GM18519 (cell line): ENCODE data around the gene FGF14.

Source experiments
- ATAC-seq: cut with Tn5 transposase; IDR thresholded peaks from one replicate; pipeline ENCODE4 v1.9.1; 2021; ENCODE audit warnings: mild to moderate bottlenecking, moderate library complexity; ENCODE audit not compliant: unreplicated experiment, low FRiP score

The FGF14 gene

DNA sequence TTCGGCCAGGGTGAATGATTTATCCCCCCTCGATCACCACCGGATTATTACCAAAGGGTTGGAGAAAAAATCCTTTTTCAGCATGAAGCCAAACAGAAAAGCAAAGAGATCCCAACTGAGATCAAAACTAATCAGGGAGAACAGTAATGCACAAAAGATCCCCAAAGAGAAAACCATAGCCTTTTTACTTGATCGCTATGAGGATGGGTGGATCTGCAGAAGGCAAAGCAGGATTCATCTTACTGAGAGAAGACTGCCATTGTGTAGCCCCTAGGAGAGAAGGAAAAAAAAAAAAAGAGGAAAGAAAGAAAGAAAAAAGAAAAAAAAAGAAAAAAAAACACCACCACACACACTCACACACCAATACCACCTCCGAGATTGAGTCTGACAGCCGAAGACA lies at the start of gene FGF14:
Gene FGF14 (minus strand): TSS at position 283 of the 400 bp plus-strand sequence.
- ATAC-seq, result no peak

DNA sequence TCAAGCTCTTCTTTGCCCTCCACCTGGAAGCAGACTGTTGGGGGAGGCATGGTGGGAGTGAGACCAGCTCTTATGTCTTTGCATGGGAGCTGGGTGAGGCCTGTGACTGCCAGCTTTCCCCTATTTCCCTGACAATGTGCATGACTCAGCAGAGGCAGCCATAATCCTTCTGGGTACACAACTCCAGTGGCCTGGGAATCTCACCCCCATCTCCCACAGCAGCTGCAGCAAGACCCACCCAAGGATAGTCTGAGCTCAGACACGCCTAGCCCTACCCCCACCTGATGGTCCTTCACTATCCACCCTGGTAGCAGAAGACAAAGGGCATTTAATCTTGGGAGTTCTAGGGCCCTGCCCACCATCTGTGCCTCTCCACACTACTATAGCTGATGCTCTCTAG lies 41.4 kb upstream of the FGF14 start:
- ATAC-seq, result no peak

DNA sequence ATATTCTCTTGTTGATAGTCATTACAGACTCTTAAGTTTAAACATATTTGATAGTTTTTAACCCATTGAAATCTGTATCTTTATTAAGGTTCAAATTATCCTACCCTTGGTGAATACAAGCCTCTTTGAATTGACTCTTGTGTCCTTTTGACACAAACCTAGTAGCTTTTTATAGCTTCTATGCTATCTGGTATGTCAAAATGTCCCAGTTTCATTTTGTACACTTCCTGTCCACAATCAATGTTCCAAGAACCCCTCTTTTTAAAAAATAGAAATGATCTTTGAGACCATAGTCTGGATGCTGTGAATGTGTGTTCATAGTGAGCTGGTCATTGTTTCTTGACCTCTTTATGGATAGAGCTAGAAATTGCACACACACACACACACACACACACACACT lies 39.2 kb upstream of the FGF14 start:
- ATAC-seq, result peak; percentile 48

DNA sequence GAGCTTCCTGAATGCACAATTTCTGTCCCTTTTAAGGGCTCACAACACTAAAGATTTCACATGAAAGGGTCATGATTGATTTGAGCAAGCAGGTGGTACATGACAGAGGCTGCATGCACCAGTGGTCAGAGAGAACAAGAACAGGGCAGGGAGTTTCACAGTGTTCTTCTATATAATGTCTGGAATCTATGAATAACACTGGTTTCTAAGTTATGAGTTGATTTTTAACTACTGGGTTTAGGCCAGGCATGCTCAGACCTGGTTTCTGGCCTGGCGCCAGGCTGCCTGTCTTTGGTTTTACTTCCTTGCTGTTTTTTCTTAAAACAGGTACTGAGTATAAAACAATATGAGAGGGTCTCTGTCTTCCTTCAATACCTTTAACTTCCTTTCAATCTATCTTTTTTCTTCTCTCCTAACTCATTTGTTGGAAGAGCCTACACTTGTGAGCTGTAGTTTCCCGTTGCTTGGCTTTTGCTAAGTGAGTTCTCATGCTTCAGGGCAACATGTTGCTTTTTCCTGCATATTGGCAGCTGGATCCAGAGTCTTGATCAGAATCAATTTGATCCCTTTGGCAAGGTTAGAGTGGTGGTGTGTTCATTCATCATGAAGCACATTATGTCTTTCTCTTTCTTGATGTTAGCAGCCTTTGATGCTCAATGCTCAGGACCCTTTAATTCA lies 38.5 kb upstream of the FGF14 start:
- no peak for ATAC-seq

DNA sequence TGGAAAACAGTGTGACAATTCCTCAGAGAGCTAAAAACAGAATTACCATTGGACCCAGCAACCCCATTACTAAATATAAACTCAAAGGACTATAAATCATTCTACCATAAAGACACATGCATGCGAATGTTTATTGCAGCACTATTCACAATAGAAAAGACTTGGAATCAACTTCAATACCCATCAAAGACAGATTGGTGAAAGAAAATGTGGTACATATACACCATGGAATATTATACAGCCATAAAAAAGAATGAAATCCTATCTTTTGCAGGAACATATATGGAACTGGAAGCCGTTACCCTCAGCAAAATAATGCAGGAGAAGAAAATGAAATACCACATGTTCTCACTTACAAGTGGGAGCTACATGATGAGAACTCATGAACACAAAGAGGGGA lies 20.8 kb upstream of the FGF14 start:
- no peak for ATAC-seq

DNA sequence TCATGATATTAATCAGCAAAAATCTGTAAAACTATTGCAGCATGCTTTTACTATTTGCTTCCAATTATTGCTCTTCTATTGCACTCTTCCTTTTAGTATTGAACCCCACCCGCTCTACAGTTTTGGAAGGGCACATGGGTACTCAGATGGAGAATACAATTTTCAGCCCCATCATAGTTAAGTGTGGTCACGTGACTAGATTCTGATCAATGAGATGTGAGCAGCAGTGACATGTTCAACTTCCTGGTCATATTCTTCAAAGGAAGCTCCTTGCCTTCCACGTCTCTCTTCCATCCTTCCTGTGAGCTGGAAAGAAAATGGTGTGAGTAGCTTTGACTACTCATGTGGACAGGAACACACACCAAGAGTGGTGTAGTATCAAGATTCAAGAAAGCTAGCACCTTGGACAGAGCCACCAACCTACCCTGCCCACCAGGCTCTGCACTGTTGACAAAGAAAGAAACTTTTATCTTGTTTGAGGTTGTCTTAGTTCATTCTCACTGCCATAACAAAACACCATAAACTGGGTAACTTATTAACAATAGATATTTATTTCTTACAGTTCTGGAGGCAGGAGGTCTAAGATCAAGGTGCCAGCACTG lies 3.8 kb upstream of the FGF14 start:
- ATAC-seq, result no peak

DNA sequence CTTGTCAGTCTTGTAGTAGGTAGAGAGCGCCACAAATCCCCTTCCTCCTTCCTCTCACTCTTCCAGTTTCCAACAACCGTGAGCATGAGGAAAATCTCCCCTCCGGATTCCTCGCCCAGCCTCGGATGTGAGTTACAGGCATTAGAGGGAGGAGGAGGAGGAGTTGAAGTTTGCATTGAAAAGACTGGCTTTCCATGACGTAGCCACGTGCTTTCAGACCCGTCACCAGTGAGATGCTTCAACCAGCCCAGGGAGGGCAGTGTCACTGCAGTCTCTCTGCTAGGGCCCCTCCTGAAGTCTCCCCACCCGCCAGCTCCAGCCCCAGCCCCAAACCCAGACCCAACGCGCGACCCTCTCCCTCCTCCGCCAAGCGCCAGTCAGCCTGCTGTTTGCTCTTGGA lies 442 bp upstream of the FGF14 start:
- ATAC-seq, result peak; percentile 50

DNA sequence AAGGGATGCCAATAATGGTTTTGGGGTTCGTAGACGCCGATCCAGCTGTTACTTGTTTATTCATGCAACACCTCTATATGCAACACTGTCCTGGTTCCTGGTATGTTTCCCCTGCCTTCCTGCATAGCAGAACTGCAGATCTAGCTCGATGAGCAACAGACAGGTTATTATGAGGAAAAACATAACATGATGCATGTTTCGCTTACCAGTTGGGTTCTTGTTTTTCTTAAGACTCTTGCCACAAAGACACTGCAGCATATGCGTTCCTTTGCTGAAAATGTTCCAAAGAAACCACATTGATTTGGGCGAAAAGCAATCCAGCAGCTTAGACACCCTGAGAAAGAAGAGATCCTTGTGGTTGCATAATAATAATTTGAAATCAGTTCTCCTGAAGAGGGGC lies 583 bp downstream of the FGF14 start:
- no peak for ATAC-seq

DNA sequence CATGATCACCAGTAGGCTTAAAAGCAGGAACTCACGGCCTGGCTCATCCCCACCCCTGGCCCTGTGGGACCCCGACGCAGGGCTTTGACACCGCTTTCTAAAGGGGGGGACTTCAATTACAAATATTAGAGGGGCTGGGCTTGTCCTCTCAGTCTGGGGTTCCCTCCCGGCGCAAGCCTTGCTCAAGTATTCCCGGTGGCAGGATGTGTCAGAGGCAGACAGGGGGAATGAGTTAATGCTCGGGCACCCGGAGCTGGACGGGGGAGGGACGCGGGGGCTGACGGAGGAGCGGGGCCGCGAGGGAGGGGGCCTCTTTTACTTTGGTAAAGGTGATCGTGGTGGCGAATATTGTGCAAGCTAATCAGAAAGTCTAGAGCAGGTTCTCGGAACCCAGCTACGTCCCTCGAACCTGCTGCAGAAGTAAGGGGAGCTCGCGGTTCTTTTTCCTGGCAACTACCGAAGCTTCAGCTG lies 1.1 kb downstream of the FGF14 start:
- no peak for ATAC-seq

DNA sequence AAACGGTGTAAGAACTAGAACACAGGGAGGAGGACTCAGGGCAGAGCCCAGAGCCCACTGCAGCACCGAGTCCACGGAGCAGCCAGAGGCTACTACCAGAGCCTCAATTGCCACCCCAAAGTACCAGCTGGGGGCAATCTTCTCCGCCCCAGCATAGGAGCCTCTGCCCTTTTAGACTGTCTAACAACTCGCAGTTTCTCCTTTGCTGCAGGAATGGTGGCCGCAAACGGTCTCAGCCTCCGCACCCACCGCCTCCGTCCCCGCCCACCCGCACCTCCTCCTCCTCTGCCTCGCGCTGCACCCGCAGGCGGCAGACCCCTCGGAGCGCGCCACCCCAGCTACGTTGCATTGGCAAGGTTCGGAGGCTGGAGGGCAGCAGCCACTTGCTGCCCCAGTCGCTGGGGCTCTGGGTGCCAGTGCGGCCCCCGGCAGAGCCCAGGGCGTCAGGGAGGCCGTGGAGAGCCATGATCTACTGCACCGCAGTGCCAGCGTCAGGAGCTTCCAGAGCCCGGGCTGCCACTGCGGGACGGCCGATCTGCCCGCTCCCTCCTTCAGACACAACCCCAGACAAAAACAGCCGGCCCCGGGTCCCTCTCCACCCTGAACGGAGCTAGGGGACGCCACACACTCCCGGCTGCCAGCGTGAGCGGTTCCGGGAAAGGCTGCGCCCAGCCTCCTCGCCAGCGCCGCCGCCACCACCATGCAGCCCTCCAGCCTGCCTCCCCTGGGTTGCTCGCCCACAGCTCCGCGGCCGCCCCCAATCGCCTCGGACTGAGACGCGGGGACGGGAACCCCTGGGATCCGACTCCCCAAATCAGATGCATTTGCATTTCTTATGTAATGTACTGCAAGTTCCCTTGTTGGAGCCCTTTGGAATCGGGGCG lies 1.8 kb downstream of the FGF14 start:
- ATAC-seq, result no peak

DNA sequence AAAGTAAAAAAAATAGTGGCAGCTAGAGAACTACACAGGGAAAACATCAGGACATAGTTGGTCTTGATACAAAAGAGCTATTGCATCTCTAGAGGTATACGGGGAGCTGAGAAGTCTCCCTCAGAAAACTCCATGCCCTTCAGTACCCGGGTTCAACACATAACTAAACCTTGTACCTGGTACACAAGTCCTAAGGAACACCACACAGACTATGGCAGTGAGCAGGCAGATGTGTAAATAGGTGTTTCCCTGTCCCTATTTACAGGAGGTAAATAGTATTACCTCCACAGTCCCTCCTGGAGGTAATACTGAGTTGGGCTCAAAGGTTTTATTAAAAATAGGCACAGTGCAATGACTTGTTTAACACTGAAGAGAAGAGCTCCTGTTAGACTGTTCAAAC lies 5.9 kb downstream of the FGF14 start:
- ATAC-seq, result no peak

DNA sequence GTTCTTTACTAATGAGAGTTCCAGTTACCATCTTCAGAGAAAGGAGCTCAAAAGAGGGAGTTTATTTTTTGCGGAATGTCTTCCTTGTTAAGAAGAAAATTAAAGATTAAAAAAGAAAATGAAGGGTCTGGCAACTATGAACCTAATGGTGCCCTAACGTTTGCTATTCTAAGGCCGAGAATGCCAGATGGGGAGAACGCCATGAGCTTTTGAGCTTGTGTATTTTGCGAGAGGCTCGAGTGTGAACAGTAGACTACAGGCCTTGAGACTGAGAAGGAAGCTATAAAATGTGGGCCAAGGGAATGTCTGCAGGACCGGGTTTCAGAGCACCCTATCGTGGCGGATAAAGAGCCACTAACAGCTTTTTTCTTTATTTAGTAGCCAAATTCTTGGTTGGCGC lies 6.7 kb downstream of the FGF14 start:
- no peak for ATAC-seq

DNA sequence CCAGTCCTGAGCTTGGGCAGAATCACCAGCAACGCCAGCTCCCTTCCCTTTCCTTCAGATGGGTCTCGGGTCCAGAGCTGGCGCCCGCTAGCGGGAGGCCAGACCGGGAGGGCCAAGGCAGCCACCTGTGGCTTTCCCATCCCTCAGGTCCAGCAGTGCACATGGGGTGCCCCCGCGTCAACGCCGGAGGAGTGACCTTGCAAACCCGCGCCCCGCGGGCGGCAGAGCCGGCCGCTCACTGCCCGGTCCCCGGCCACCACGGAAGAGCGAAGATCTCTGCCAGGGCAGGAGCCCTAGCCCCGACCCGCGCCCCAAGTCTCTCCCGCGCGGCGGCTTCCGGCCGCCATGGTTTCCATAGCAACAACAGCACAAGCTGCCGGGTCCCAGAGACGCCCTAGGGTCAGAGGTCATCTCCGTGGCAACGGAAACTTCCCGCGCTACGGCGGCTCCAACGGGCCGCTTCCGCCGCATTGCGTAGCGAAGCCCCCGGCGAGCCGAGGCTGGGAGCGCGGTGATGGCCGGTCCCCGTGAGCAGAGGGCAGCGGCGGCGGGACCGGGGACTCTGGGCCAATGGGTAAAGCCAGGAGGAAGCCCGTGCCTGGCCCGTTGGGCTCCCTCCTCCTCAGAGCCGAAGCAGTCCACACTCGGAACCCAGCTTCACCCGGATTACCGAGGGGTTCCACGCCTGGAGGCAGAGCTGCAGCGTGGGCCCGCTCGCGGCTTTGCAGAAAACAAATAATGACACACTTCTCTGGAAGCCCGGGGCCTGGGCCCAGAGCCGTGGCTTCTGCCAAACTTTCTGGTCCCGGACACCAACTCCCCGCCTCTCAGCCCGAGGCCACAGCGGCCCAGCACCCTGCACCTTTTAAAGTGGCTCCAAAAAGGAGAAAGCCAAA lies 7.4 kb downstream of the FGF14 start:
- ATAC-seq, result peak; percentile 95

DNA sequence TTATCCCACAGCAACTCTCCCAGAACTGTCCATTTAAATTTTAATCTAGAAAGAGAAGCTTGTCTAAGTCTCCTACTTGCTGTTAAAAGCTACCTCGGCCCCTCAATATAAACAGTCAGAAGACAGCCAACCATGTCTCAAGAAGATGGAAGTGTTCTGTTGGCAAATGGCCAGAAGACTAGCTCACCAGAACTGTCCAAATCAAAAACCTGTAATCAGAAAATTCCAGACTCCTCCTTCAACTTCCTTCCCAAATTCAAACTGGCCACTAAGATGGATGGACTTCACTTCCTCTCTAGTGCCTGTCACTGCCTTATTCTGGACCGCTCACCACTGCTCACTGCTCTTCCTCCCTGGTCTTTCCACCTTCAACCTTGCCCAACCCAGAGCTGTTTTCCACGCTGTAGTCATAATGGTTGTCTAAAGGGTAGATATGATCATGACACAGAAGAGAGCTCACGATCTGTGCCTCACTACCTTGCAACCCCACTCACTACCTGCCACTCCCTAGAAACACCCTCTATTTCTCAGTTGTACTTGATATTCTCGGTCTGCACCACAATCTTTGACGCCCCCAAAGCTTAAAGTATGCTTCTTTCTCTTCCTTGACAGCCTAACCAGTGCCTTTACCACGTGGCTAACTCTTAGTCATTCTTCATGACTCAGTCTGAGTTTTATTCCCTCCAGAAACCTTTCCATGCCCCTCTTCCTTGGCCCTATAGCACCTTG lies 9.2 kb downstream of the FGF14 start:
- ATAC-seq, result no peak

DNA sequence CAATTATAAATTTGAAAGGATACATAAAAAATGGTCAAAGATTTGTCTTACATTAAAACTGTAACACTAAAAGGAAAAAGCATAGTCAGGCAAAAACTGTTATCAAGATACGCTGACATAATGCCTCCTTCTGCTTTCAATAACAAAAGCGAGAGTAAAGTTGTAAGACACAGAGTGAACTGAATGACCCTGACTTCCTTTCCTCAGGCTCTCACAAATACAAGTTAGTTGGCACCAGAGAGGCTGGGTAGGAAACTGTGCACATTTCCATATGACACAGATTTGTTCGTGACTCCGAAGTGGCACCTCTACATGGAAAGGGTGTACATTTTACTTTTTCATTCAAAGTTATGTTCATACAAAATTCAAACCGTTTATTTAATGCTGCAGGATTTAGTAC lies 15.4 kb downstream of the FGF14 start:
- ATAC-seq, result no peak

DNA sequence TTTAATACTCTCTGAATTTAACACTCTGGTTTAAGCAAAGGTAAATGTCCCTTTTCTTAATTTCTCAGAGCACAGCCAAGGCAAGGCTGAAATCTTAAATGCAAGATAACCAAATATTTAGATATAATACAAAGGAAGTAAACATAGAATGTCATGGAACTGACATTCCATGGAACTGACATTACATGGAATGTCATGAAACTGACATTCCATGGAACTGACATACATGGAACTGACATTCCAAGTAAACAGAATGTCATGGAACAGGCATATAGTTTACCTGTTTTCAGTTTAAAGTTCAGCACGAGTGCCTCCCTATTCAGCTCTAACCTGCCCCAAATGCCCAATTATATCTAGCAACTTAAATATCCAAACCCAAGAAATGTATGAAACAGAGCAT lies 21.8 kb downstream of the FGF14 start:
- ATAC-seq, result no peak

DNA sequence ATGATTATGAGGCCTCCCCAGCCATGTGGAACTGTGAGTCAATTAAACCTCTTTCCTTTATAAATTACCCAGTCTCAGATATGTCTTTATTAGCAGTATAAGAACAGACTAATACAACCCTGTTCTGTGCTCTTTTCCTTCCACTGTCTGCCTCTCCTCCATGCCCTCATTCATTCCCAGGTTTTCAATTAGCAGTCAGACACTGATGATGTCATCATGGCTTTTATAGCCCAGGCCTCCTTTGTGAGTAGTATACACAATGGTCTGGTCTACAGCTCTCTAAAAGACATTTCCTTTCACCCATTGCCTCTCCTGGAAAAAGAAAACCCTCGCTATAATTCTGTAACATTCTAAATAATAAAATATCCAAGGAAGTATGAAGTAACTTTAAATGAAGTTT lies 25.5 kb downstream of the FGF14 start:
- ATAC-seq, result no peak

DNA sequence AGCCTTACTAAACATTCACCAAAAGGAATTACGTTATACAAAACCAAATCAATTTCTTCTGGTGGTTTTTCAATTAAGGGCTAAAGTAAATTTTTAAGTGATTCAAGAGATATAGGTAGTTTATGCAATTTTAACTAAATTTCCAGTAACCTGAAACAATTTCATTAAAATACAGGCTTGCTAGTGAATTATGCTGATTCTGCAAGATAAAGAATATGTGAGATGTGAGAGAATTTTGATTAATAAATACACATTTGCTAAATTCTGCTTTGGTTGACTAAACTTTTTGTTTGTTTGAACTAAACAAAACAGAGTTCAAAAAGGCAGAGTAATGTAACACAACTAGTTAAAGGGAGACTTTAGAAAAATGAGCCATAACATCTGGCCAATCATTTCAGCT lies 27.1 kb downstream of the FGF14 start:
- no peak for ATAC-seq

DNA sequence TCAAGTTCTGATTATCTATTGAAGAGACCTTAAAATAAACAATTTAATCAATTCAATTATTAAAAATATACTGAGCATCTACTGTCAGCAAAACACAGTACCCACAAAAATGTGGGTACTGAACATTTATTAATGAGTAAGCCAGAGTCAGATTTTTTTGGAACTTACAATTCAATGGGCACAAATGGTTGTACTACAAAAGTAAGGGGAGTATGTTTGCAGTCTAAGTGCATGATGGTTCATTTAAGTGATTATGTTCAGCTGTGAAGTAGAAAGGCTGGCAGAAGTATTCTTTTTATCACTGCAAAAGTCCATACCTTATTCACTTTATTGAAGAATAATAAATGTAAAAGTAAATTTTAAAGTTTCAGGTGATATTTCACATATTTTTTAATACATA lies 27.6 kb downstream of the FGF14 start:
- ATAC-seq, result no peak

DNA sequence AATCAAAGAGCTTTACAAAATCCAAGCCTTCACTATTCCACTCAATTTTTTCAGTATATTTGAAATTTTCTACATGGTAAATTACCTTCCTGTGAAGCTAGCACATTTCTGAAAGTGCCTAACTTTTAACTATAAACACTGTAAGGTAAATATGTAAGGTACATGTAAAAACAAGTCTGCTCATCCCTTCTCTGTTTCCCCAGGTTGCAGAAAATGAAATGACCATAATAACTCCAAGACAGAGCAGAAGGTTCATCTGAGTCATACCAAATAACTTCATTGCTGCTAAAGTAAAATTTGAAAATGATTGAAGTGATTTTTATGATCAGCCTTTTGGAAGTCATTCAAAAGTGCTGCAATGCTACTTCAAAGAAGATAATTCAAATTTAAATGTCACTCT lies 28.6 kb downstream of the FGF14 start:
- no peak for ATAC-seq
